SK-N-SH treated with all-trans-retinoic acid at 6 μM for 48 hours (cell line): Measurements from ENCODE around the gene TANC1.

ENCODE experiments used
- ATAC-seq: fragments of 200-7000 bp; cut with Tn5 transposase; 3 replicates; pipeline ENCODE4 v1.9.1; 2020; ENCODE audit warnings: mild to moderate bottlenecking, moderate library complexity
- ARNTL ChIP-seq: fragments of 450-650 bp; formaldehyde crosslinking; IDR thresholded peaks from 2 replicates; pipeline ENCODE4 v1.5.0; 2020; ENCODE audit warnings: low read depth, mild to moderate bottlenecking, moderate library complexity, borderline replicate concordance
- BACH2 ChIP-seq: fragments of 250-450 bp; sonication (Bioruptor Pico); IDR thresholded peaks from 2 replicates; pipeline ENCODE4 v1.9.0; 2021; ENCODE audit warnings: mild to moderate bottlenecking, borderline replicate concordance
- CSDC2 ChIP-seq: fragments of 250-450 bp; sonication (Bioruptor Pico); IDR thresholded peaks from 2 replicates; pipeline ENCODE4 v1.5.0; 2020; ENCODE audit warnings: mild to moderate bottlenecking, moderate library complexity
- CSRNP3 ChIP-seq: fragments of 250-450 bp; sonication (Bioruptor Pico); IDR thresholded peaks from 2 replicates; pipeline ENCODE4 v1.5.1; 2021; ENCODE audit warnings: mild to moderate bottlenecking, moderate library complexity
- ESRRG ChIP-seq: fragments of 250-450 bp; sonication (Bioruptor Pico); IDR thresholded peaks from 2 replicates; pipeline ENCODE4 v1.6.1; 2021; ENCODE audit warnings: mild to moderate bottlenecking
- GLIS3 ChIP-seq: fragments of 250-450 bp; sonication (Bioruptor Pico); IDR thresholded peaks from 2 replicates; pipeline ENCODE4 v1.5.0; 2020; ENCODE audit warnings: mild to moderate bottlenecking, moderate library complexity
- ISL1 ChIP-seq: fragments of 250-450 bp; sonication (Bioruptor Pico); IDR thresholded peaks from 2 replicates; pipeline ENCODE4 v2.1.2; 2022; ENCODE audit warnings: mild to moderate bottlenecking, moderate library complexity
- OSR1 ChIP-seq: fragments of 250-450 bp; sonication (Bioruptor Pico); IDR thresholded peaks from 2 replicates; pipeline ENCODE4 v1.8.0; 2022; ENCODE audit warnings: moderate library complexity, mild to moderate bottlenecking, inconsistent platforms
- PPARA ChIP-seq: fragments of 250-450 bp; sonication (Bioruptor Pico); IDR thresholded peaks from 2 replicates; pipeline ENCODE4 v1.5.0; 2020; ENCODE audit warnings: mild to moderate bottlenecking, borderline replicate concordance
- RARB ChIP-seq: fragments of 250-450 bp; sonication (Bioruptor Pico); IDR thresholded peaks from 2 replicates; pipeline ENCODE4 v1.8.0; 2021; ENCODE audit warnings: mild to moderate bottlenecking, moderate library complexity
- SNAI2 ChIP-seq: fragments of 250-450 bp; sonication (Bioruptor Pico); IDR thresholded peaks from 2 replicates; pipeline ENCODE4 v1.5.0; 2020; ENCODE audit warnings: mild to moderate bottlenecking, moderate library complexity
- TCF4 ChIP-seq: fragments of 250-450 bp; sonication (Bioruptor Pico); IDR thresholded peaks from 2 replicates; pipeline ENCODE4 v1.8.0; 2021; ENCODE audit warnings: mild to moderate bottlenecking, moderate library complexity, borderline replicate concordance
- TOX ChIP-seq: fragments of 250-450 bp; sonication (Bioruptor Pico); IDR thresholded peaks from 2 replicates; pipeline ENCODE4 v1.8.0; 2021; ENCODE audit warnings: mild to moderate bottlenecking, moderate library complexity, borderline replicate concordance
- ZC3H10 ChIP-seq: fragments of 250-450 bp; sonication (Bioruptor Pico); IDR thresholded peaks from 2 replicates; pipeline ENCODE4 v1.5.1; 2021; ENCODE audit warnings: mild to moderate bottlenecking, moderate library complexity
- ZFP3 ChIP-seq: fragments of 250-450 bp; sonication (Bioruptor Pico); IDR thresholded peaks from 2 replicates; pipeline ENCODE4 v1.5.0; 2020; ENCODE audit warnings: mild to moderate bottlenecking, moderate library complexity
- ZFP30 ChIP-seq: fragments of 450-650 bp; formaldehyde crosslinking; IDR thresholded peaks from 2 replicates; pipeline ENCODE4 v1.5.0; 2022; ENCODE audit warnings: mild to moderate bottlenecking, moderate library complexity
- ZNF565 ChIP-seq: fragments of 450-650 bp; formaldehyde crosslinking; conservative IDR thresholded peaks from 2 replicates; pipeline ENCODE4 v1.5.0; 2020; ENCODE audit warnings: low read depth, mild to moderate bottlenecking, moderate library complexity
- ZNF70 ChIP-seq: fragments of 450-650 bp; formaldehyde crosslinking; IDR thresholded peaks from 2 replicates; pipeline ENCODE4 v1.5.0; 2020; ENCODE audit warnings: mild to moderate bottlenecking, moderate library complexity
- ZNF8 ChIP-seq: fragments of 450-650 bp; formaldehyde crosslinking; IDR thresholded peaks from 2 replicates; pipeline ENCODE4 v1.5.0; 2020; ENCODE audit warnings: mild to moderate bottlenecking, moderate library complexity
- TF ChIP-seq, protein P1 (sequence below): fragments of 250-450 bp; sonication (Bioruptor Pico); IDR thresholded peaks from 2 replicates; pipeline ENCODE4 v1.5.0; 2020; ENCODE audit warnings: mild to moderate bottlenecking, moderate library complexity
- TF ChIP-seq, protein P2 (sequence below): fragments of 250-450 bp; sonication (Bioruptor Pico); IDR thresholded peaks from 2 replicates; pipeline ENCODE4 v1.8.0; 2020; ENCODE audit warnings: mild to moderate bottlenecking, moderate library complexity, borderline replicate concordance
- TF ChIP-seq, protein P3 (sequence below): fragments of 250-450 bp; sonication (Bioruptor Pico); IDR thresholded peaks from 2 replicates; pipeline ENCODE4 v1.5.1; 2020; ENCODE audit warnings: low read depth, mild to moderate bottlenecking, moderate library complexity

TANC1 gene

GRCh38 chr2:158923180-158923594, 45.3 kb upstream of the TANC1 start:
- TF ChIP-seq ZNF8 (CRISPR knock-in tag): no peak
- TF ChIP-seq, all 23 proteins: peak for 0
- ATAC-seq: peak; percentile 58

GRCh38 chr2:158923641-158924040, 44.8 kb upstream of the TANC1 start:
- no peak for TF ChIP-seq ARNTL (CRISPR knock-in tag)
- TF ChIP-seq ZNF70 (CRISPR knock-in tag): no peak
- no peak for TF ChIP-seq ZC3H10
- ATAC-seq: no peak

DNA sequence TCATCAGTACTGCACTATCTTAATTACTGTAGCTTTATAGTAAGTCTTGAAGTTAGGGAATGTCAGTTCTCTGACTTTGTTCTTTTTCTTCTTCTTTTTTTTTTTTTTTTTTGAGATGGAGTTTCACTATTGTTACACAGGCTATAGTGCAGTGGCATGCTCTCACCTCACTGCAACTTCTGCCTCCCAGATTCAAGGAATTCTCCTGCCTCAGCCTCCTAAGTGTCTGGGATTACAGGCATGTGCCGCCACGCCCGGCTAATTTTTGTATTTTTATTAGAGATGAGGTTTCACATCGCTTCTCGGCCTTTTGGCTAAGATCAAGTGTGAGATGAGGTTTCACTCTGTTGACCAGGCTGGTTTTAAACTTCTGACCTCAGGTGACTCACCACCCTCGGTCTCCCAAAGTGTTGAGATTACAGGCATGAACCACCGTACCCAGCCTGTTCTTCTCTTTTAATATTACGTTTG, 41.9 kb upstream of the TANC1 start:
- ATAC-seq: peak; percentile 69
- TF ChIP-seq RARB (CRISPR knock-in tag): no peak
- no peak for TF ChIP-seq ZNF70 (CRISPR knock-in tag)
- TF ChIP-seq ESRRG: no peak
- TF ChIP-seq, protein P1, sequence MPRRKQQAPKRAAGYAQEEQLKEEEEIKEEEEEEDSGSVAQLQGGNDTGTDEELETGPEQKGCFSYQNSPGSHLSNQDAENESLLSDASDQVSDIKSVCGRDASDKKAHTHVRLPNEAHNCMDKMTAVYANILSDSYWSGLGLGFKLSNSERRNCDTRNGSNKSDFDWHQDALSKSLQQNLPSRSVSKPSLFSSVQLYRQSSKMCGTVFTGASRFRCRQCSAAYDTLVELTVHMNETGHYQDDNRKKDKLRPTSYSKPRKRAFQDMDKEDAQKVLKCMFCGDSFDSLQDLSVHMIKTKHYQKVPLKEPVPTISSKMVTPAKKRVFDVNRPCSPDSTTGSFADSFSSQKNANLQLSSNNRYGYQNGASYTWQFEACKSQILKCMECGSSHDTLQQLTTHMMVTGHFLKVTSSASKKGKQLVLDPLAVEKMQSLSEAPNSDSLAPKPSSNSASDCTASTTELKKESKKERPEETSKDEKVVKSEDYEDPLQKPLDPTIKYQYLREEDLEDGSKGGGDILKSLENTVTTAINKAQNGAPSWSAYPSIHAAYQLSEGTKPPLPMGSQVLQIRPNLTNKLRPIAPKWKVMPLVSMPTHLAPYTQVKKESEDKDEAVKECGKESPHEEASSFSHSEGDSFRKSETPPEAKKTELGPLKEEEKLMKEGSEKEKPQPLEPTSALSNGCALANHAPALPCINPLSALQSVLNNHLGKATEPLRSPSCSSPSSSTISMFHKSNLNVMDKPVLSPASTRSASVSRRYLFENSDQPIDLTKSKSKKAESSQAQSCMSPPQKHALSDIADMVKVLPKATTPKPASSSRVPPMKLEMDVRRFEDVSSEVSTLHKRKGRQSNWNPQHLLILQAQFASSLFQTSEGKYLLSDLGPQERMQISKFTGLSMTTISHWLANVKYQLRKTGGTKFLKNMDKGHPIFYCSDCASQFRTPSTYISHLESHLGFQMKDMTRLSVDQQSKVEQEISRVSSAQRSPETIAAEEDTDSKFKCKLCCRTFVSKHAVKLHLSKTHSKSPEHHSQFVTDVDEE (CRISPR knock-in tag): no peak
- TF ChIP-seq CSDC2 (CRISPR knock-in tag): no peak
- TF ChIP-seq, protein P2, sequence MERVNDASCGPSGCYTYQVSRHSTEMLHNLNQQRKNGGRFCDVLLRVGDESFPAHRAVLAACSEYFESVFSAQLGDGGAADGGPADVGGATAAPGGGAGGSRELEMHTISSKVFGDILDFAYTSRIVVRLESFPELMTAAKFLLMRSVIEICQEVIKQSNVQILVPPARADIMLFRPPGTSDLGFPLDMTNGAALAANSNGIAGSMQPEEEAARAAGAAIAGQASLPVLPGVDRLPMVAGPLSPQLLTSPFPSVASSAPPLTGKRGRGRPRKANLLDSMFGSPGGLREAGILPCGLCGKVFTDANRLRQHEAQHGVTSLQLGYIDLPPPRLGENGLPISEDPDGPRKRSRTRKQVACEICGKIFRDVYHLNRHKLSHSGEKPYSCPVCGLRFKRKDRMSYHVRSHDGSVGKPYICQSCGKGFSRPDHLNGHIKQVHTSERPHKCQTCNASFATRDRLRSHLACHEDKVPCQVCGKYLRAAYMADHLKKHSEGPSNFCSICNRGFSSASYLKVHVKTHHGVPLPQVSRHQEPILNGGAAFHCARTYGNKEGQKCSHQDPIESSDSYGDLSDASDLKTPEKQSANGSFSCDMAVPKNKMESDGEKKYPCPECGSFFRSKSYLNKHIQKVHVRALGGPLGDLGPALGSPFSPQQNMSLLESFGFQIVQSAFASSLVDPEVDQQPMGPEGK (CRISPR knock-in tag): no peak
- TF ChIP-seq ZNF8 (CRISPR knock-in tag): no peak
- TF ChIP-seq BACH2 (CRISPR knock-in tag): no peak
- TF ChIP-seq ZFP30 (CRISPR knock-in tag): no peak
- TF ChIP-seq TCF4: no peak
- TF ChIP-seq SNAI2 (CRISPR knock-in tag): no peak
- TF ChIP-seq ARNTL (CRISPR knock-in tag): no peak
- no peak for TF ChIP-seq CSRNP3 (CRISPR knock-in tag)
- no peak for TF ChIP-seq PPARA
- TF ChIP-seq ISL1 (CRISPR knock-in tag): no peak
- no peak for TF ChIP-seq GLIS3 (CRISPR knock-in tag)
- TF ChIP-seq OSR1 (CRISPR knock-in tag): no peak
- TF ChIP-seq TOX (CRISPR knock-in tag): no peak

- ATAC-seq: no peak
- TF ChIP-seq ZNF8 (CRISPR knock-in tag): peak; percentile 87
- TF ChIP-seq ZC3H10: no peak
- no peak for TF ChIP-seq ZFP3 (CRISPR knock-in tag)
- no peak for TF ChIP-seq OSR1 (CRISPR knock-in tag)
Measured at GRCh38 chr2:158928515-158928914, 39.9 kb upstream of the TANC1 start.

DNA sequence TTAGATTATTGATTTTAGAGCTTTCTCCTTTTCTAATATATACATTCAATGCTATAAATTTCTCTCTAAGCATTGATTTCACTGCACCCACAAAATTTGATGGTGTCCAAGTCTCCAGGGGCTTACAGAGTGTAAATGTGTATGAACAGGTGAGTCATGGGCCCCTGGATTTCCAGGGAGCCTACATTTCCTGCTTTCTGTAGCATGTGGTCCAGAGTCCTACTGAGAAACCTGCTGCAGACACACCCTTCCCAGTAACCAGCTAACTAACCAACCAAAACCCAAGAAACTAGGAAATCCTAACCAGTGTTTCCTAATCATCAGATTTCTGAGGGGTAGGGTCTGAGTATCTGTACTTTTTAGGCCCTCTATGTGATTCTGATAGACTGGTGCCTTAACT, 39.5 kb upstream of the TANC1 start:
- no peak for TF ChIP-seq TOX (CRISPR knock-in tag)
- TF ChIP-seq OSR1 (CRISPR knock-in tag): no peak
- TF ChIP-seq, protein P3, sequence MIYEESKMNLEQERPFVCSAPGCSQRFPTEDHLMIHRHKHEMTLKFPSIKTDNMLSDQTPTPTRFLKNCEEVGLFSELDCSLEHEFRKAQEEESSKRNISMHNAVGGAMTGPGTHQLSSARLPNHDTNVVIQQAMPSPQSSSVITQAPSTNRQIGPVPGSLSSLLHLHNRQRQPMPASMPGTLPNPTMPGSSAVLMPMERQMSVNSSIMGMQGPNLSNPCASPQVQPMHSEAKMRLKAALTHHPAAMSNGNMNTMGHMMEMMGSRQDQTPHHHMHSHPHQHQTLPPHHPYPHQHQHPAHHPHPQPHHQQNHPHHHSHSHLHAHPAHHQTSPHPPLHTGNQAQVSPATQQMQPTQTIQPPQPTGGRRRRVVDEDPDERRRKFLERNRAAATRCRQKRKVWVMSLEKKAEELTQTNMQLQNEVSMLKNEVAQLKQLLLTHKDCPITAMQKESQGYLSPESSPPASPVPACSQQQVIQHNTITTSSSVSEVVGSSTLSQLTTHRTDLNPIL: no peak
- TF ChIP-seq ARNTL (CRISPR knock-in tag): no peak
- TF ChIP-seq BACH2 (CRISPR knock-in tag): no peak
- TF ChIP-seq PPARA: no peak
- no peak for TF ChIP-seq ZNF565 (CRISPR knock-in tag)
- TF ChIP-seq SNAI2 (CRISPR knock-in tag): no peak
- TF ChIP-seq CSRNP3 (CRISPR knock-in tag): no peak
- no peak for TF ChIP-seq TCF4
- TF ChIP-seq, protein P2 (CRISPR knock-in tag): no peak
- no peak for ATAC-seq
